Measurements from ENCODE around the gene CELF4. TPM values are rescaled to one million over a fixed set of nuclear protein-coding genes. Genes with fewer than 3 reads are reported as not detected.

The CELF4 gene
- total and polyA plus RNA-seq, 10 donors = 0.46 to 3.5 (median 0.78) TPM

GRCh38 chr18:37309059-37309458, 256.5 kb downstream of the CELF4 start:
- H3K9me3 ChIP-seq = no peaks in the 10 kb centered on the region
- no peaks in the 10 kb centered on the region for H3K4me1 ChIP-seq
- WGBS, 5 donors = 0 to 30% (median 27%) methylated on average over 1 of the region's 1 CpG
- H3K4me3 ChIP-seq = no peak overlapping the region
- intact Hi-C loops (cut with DNase I; ENCODE audit: low total_unique reads) = no loop called here
- H3K36me3 ChIP-seq = no peaks in the 10 kb centered on the region
- DNase-seq = no peak
- no peak overlapping the region for H3K27ac ChIP-seq
- no peak for TF ChIP-seq POLR2A (IDR thresholded peaks at IDR 0.05)
- TF ChIP-seq CTCF (IDR thresholded peaks at IDR 0.05 in 8 of 11, conservative IDR thresholded peaks at IDR 0.05 in 3 of 11) = no peak
- TF ChIP-seq POLR2AphosphoS5 (IDR thresholded peaks at IDR 0.05) = no peak
- H3K27me3 ChIP-seq (replicated peaks in 1 of 7) = no peaks in the 10 kb centered on the region

GRCh38 chr18:37307181-37307580, 258.4 kb downstream of the CELF4 start:
- Histone ChIP-seq H3K4me3 (no peak overlapping the region), H3K27me3 (replicated peaks in 1 of 7) (no peaks in the 10 kb centered on the region), H3K4me1 (no peaks in the 10 kb centered on the region), H3K36me3 (no peaks in the 10 kb centered on the region), H3K27ac (no peak overlapping the region), H3K9me3 (no peaks in the 10 kb centered on the region)
- TF ChIP-seq POLR2AphosphoS5 (IDR thresholded peaks at IDR 0.05) (no peak), POLR2A (IDR thresholded peaks at IDR 0.05) (no peak), CTCF (IDR thresholded peaks at IDR 0.05 in 8 of 11, conservative IDR thresholded peaks at IDR 0.05 in 3 of 11) (no peak)
- intact Hi-C loops (cut with DNase I; ENCODE audit: low total_unique reads) = no loop called here
- 88 to 95% (median 91%) methylated on average over 8 of the region's 8 CpGs for WGBS, 5 donors
- DNase-seq = no peak

GRCh38 chr18:37306432-37306831, 259.2 kb downstream of the CELF4 start:
- TF ChIP-seq POLR2AphosphoS5 (IDR thresholded peaks at IDR 0.05) = no peak
- no peak for TF ChIP-seq POLR2A (IDR thresholded peaks at IDR 0.05)
- no peak for TF ChIP-seq CTCF (IDR thresholded peaks at IDR 0.05 in 8 of 11, conservative IDR thresholded peaks at IDR 0.05 in 3 of 11)
- H3K4me1 ChIP-seq = no peaks in the 10 kb centered on the region
- no peaks in the 10 kb centered on the region for H3K27me3 ChIP-seq (replicated peaks in 1 of 7)
- no peak overlapping the region for H3K27ac ChIP-seq
- DNase-seq = no peak
- WGBS, 5 donors = 81 to 89% (median 87%) methylated on average over 5 to 8 of the region's 8 CpGs
- no peaks in the 10 kb centered on the region for H3K36me3 ChIP-seq
- H3K4me3 ChIP-seq = no peak overlapping the region
- H3K9me3 ChIP-seq = no peaks in the 10 kb centered on the region
- intact Hi-C loops (cut with DNase I; ENCODE audit: low total_unique reads) = no loop called here

GRCh38 chr18:37305066-37305465, 260.5 kb downstream of the CELF4 start:
- H3K27me3 ChIP-seq (replicated peaks in 1 of 7) = no peaks in the 10 kb centered on the region
- H3K36me3 ChIP-seq = no peaks in the 10 kb centered on the region
- TF ChIP-seq POLR2AphosphoS5 (IDR thresholded peaks at IDR 0.05) (no peak), CTCF (IDR thresholded peaks at IDR 0.05 in 8 of 11, conservative IDR thresholded peaks at IDR 0.05 in 3 of 11) (no peak), POLR2A (IDR thresholded peaks at IDR 0.05) (no peak)
- H3K4me1 ChIP-seq = no peaks in the 10 kb centered on the region
- H3K27ac ChIP-seq = no peak overlapping the region
- 84 to 88% (median 86%) methylated on average over 13 of the region's 13 CpGs for WGBS, 5 donors
- no peaks in the 10 kb centered on the region for H3K9me3 ChIP-seq
- intact Hi-C loops (cut with DNase I; ENCODE audit: low total_unique reads) = no loop called here
- H3K4me3 ChIP-seq = no peak overlapping the region
- DNase-seq = no peak

Data from spleen (tissue), 11 donors.